Measurements from ENCODE around the gene CXorf66. TPM values are rescaled to one million over a fixed set of nuclear protein-coding genes. Genes with fewer than 3 reads are reported as not detected.

CXorf66 gene
- total RNA-seq, 5 donors from 2014 or later (not counting 1 experiment from before 2014, with no cell fraction given), result not detected

- H3K27me3 ChIP-seq (replicated peaks in 1 of 2; ENCODE audit: control insufficient read depth in 2 of 2, extremely low read depth in 1 of 2, insufficient read depth in 2 of 2, low read length in 1 of 2), result no peaks in the 10 kb centered on the region
- DNase-seq (peak in 1 of 35 experiments; percentile 21), ATAC-seq (replicated peaks in 1 of 4) (no peak)
- no peak overlapping the region for H3K4me3 ChIP-seq (ENCODE audit: control insufficient read depth in 1 of 2, extremely low read depth in 1 of 2, low read length in 1 of 2)
- no peaks in the 10 kb centered on the region for H3K36me3 ChIP-seq (ENCODE audit: control insufficient read depth in 2 of 2, extremely low read depth in 1 of 2, insufficient read depth in 1 of 2, low read length in 1 of 2)
- Mint-ChIP-seq H3K27ac (no peak overlapping the region), H3K27me3 (peaks cover 0 to 13% of the 10 kb centered on the region in 2 donors), H3K4me1 (peaks cover 4 to 5% (median 4%) of the 10 kb centered on the region in 3 donors), H3K4me3 (no peak overlapping the region), H3K36me3 (no peaks in the 10 kb centered on the region), H3K9me3 (no peaks in the 10 kb centered on the region)
- H3K9me3 ChIP-seq, result no peaks in the 10 kb centered on the region
- H3K27ac ChIP-seq (ENCODE audit: low read length), result no peak overlapping the region
- POLR2A ChIA-PET, result no interaction called here
- CTCF ChIA-PET, result interaction anchor here in 1 of 2 donors (0.8 kb wide), 1 partner anchor 48 kb away, joined by 4 read pairs; no protein-coding TSS in a partner anchor
- H3K4me1 ChIP-seq (ENCODE audit: control insufficient read depth in 1 of 2, extremely low read depth in 1 of 2, insufficient read depth in 2 of 2, low read length in 2 of 2), result peaks cover 0 to 6% of the 10 kb centered on the region in 2 experiments
Observed at GRCh38 chrX:139936259-139936658, 29.1 kb downstream of the CXorf66 start.

GRCh38 chrX:139933904-139934303, 31.4 kb downstream of the CXorf66 start:
- WGBS (ENCODE audit: insufficient coverage), result 71% methylated on average over 2 of the region's 15 CpGs
- Mint-ChIP-seq H3K36me3 (no peaks in the 10 kb centered on the region), H3K27me3 (peaks cover 0 to 7% of the 10 kb centered on the region in 2 donors), H3K9me3 (no peaks in the 10 kb centered on the region), H3K27ac (peak overlapping the region in 1 of 2 donors; percentile 84), H3K4me3 (peak overlapping the region; percentile 83 to 93 (median 85)), H3K4me1 (peaks cover 22 to 23% (median 23%) of the 10 kb centered on the region in 3 donors)
- H3K4me3 ChIP-seq (ENCODE audit: control insufficient read depth in 1 of 2, extremely low read depth in 1 of 2, low read length in 1 of 2), result peak overlapping the region in 1 of 2 donors; percentile 60
- ATAC-seq (replicated peaks in 1 of 4), result no peak
- no peaks in the 10 kb centered on the region for H3K27me3 ChIP-seq (replicated peaks in 1 of 2; ENCODE audit: control insufficient read depth in 2 of 2, extremely low read depth in 1 of 2, insufficient read depth in 2 of 2, low read length in 1 of 2)
- DNase-seq, result no peak
- ChIA-PET POLR2A (no interaction called here), CTCF (no interaction called here)
- no peak overlapping the region for H3K27ac ChIP-seq (ENCODE audit: low read length)
- no peaks in the 10 kb centered on the region for H3K9me3 ChIP-seq
- H3K36me3 ChIP-seq (ENCODE audit: control insufficient read depth in 2 of 2, extremely low read depth in 1 of 2, insufficient read depth in 1 of 2, low read length in 1 of 2), result no peaks in the 10 kb centered on the region
- H3K4me1 ChIP-seq (ENCODE audit: control insufficient read depth in 1 of 2, extremely low read depth in 1 of 2, insufficient read depth in 2 of 2, low read length in 2 of 2), result peaks cover 3 to 7% of the 10 kb centered on the region in 2 experiments

GRCh38 chrX:139932901-139933796, 32.2 kb downstream of the CXorf66 start, which contains the start of gene ATP11C:
Gene ATP11C, minus strand, starts transcription at chrX:139933053. Its CDS starts 1,011 bp downstream, at chrX:139932042.
- ChIA-PET POLR2A (interaction anchor here (0.6 to 0.8 kb wide), 4 partner anchors 9 to 157 kb away, joined by 3 to 8 read pairs (median 6); no protein-coding TSS in a partner anchor), CTCF (interaction anchor here in 1 of 2 donors (0.7 kb wide), 1 partner anchor 164 kb away, joined by 8 read pairs; no protein-coding TSS in a partner anchor)
- peak; percentile 79 to 88 (median 83) for ATAC-seq (replicated peaks in 1 of 4)
- Mint-ChIP-seq H3K4me3 (peak within 1 kb of the TSS; percentile 83 to 93 (median 85)), H3K27ac (peak within 1 kb of the TSS; percentile 94 to 96), H3K9me3 (no peaks in the 10 kb centered on the region), H3K4me1 (peaks cover 24 to 29% (median 26%) of the 10 kb centered on the region in 3 donors), H3K27me3 (peaks cover 0 to 7% of the 10 kb centered on the region in 2 donors), H3K36me3 (no peaks in the 10 kb centered on the region)
- Histone ChIP-seq H3K4me3 (ENCODE audit: control insufficient read depth in 1 of 2, extremely low read depth in 1 of 2, low read length in 1 of 2) (peak within 1 kb of the TSS; percentile 65 to 79), H3K27me3 (replicated peaks in 1 of 2; ENCODE audit: control insufficient read depth in 2 of 2, extremely low read depth in 1 of 2, insufficient read depth in 2 of 2, low read length in 1 of 2) (no peaks in the 10 kb centered on the region), H3K36me3 (ENCODE audit: control insufficient read depth in 2 of 2, extremely low read depth in 1 of 2, insufficient read depth in 1 of 2, low read length in 1 of 2) (no peaks in the 10 kb centered on the region), H3K4me1 (ENCODE audit: control insufficient read depth in 1 of 2, extremely low read depth in 1 of 2, insufficient read depth in 2 of 2, low read length in 2 of 2) (peaks cover 3 to 7% of the 10 kb centered on the region in 2 experiments), H3K27ac (ENCODE audit: low read length) (peak within 1 kb of the TSS; percentile 82), H3K9me3 (no peaks in the 10 kb centered on the region)
- DNase-seq, result peak; percentile 61 to 87 (median 74)
- WGBS (ENCODE audit: insufficient coverage), result 0% methylated on average over 1 of the region's 52 CpGs

GRCh38 chrX:139932073-139932900, 33.0 kb downstream of the CXorf66 start:
- peaks cover 24 to 29% (median 26%) of the 10 kb centered on the region in 3 donors for H3K4me1 Mint-ChIP-seq
- H3K4me1 ChIP-seq (ENCODE audit: control insufficient read depth in 1 of 2, extremely low read depth in 1 of 2, insufficient read depth in 2 of 2, low read length in 2 of 2), result peaks cover 3 to 7% of the 10 kb centered on the region in 2 experiments
- WGBS (ENCODE audit: insufficient coverage), result 0% methylated on average over 39 of the region's 109 CpGs
- H3K27me3 ChIP-seq (replicated peaks in 1 of 2; ENCODE audit: control insufficient read depth in 2 of 2, extremely low read depth in 1 of 2, insufficient read depth in 2 of 2, low read length in 1 of 2), result no peaks in the 10 kb centered on the region
- ChIA-PET CTCF (no interaction called here), POLR2A (interaction anchor here in 1 of 2 donors (0.7 kb wide), 1 partner anchor 9 kb away, joined by 3 read pairs; no protein-coding TSS in a partner anchor)
- H3K4me3 ChIP-seq (ENCODE audit: control insufficient read depth in 1 of 2, extremely low read depth in 1 of 2, low read length in 1 of 2), result peak overlapping the region; percentile 64 to 65
- H3K36me3 ChIP-seq (ENCODE audit: control insufficient read depth in 2 of 2, extremely low read depth in 1 of 2, insufficient read depth in 1 of 2, low read length in 1 of 2), result no peaks in the 10 kb centered on the region
- DNase-seq (peak in 34 of 35 experiments; percentile 6 to 58 (median 20)), ATAC-seq (replicated peaks in 1 of 4) (peak; percentile 41 to 50 (median 47))
- H3K27ac ChIP-seq (ENCODE audit: low read length), result peak overlapping the region; percentile 82
- no peaks in the 10 kb centered on the region for H3K36me3 Mint-ChIP-seq
- H3K27me3 Mint-ChIP-seq, result peaks cover 0 to 4% of the 10 kb centered on the region in 2 donors
- peak overlapping the region; percentile 94 to 96 for H3K27ac Mint-ChIP-seq
- H3K9me3 ChIP-seq, result no peaks in the 10 kb centered on the region
- no peaks in the 10 kb centered on the region for H3K9me3 Mint-ChIP-seq
- peak overlapping the region; percentile 83 to 93 (median 85) for H3K4me3 Mint-ChIP-seq

GRCh38 chrX:139931646-139932072, 33.7 kb downstream of the CXorf66 start:
- ATAC-seq (replicated peaks in 1 of 4) (no peak), DNase-seq (peak in 3 of 35 experiments; percentile 1 to 5 (median 5))
- H3K4me1 ChIP-seq (ENCODE audit: control insufficient read depth in 1 of 2, extremely low read depth in 1 of 2, insufficient read depth in 2 of 2, low read length in 2 of 2), result peaks cover 3 to 7% of the 10 kb centered on the region in 2 experiments
- no peaks in the 10 kb centered on the region for H3K36me3 ChIP-seq (ENCODE audit: control insufficient read depth in 2 of 2, extremely low read depth in 1 of 2, insufficient read depth in 1 of 2, low read length in 1 of 2)
- Mint-ChIP-seq H3K27me3 (no peaks in the 10 kb centered on the region), H3K27ac (peak overlapping the region; percentile 44 to 63), H3K4me1 (peaks cover 27 to 29% (median 29%) of the 10 kb centered on the region in 3 donors), H3K4me3 (peak overlapping the region; percentile 79 to 85 (median 81)), H3K9me3 (no peaks in the 10 kb centered on the region), H3K36me3 (no peaks in the 10 kb centered on the region)
- no peaks in the 10 kb centered on the region for H3K27me3 ChIP-seq (replicated peaks in 1 of 2; ENCODE audit: control insufficient read depth in 2 of 2, extremely low read depth in 1 of 2, insufficient read depth in 2 of 2, low read length in 1 of 2)
- peak overlapping the region; percentile 64 to 65 for H3K4me3 ChIP-seq (ENCODE audit: control insufficient read depth in 1 of 2, extremely low read depth in 1 of 2, low read length in 1 of 2)
- ChIA-PET POLR2A (no interaction called here), CTCF (no interaction called here)
- H3K9me3 ChIP-seq, result no peaks in the 10 kb centered on the region
- 0% methylated on average over 12 of the region's 33 CpGs for WGBS (ENCODE audit: insufficient coverage)
- H3K27ac ChIP-seq (ENCODE audit: low read length), result peak overlapping the region; percentile 18
